HCT116 (cell line): Measurements from ENCODE around the gene AHNAK. TPM values are rescaled to one million over a fixed set of nuclear protein-coding genes. Genes with fewer than 3 reads are reported as not detected.

Source experiments
- ATAC-seq: fragments of 200-7000 bp; cut with Tn5 transposase; 2 replicates; pipeline ENCODE4 v1.9.1; 2020; ENCODE audit warnings: mild to moderate bottlenecking, moderate library complexity
- BruUV-seq: library from RNA; stranded (reverse); fragments of 400-500 nt; replicated peaks from 2 replicates; lab custom pipeline; 2021; lab: Mats Ljungman, UMichigan
- CTCF ChIA-PET: fragments of 300-600 bp; sonication (Branson Sonifier 250); formaldehyde crosslinking; loops from one replicate; lab custom pipeline; 2021; ENCODE audit warnings: antibody characterized with exemption; lab: Charles Lee
- POLR2A ChIA-PET: fragments of 300-600, 350-600 bp; sonication (Branson Sonifier 250); formaldehyde crosslinking; loops from one replicate; lab custom pipeline; 2021; ENCODE audit warnings: antibody characterized with exemption; lab: Charles Lee
- RAD21 ChIA-PET, 2 experiments: fragments of 300-600 bp; sonication (Branson Sonifier 250); formaldehyde crosslinking; loops; one replicate each; lab custom pipeline; 2023; ENCODE audit warnings: low total read pairs in 2 of 2; ENCODE audit not compliant: uncharacterized antibody in 2 of 2, unreplicated experiment in 2 of 2, low non-redundant PET in 1 of 2; lab: Charles Lee
- DNase-seq: peaks from one replicate; pipeline ENCODE4 v3.0.0-alpha.2; 2010; ENCODE audit warnings: low read depth, low spot score
- H2AFZ ChIP-seq: fragments of 200-600 bp; shearing (Covaris generic), sonication (generic); 2 replicates; pipeline ENCODE4 v1.6.1; 2017; ENCODE audit warnings: low read depth, mixed run types, mixed read lengths, antibody characterized with exemption, low read length; ENCODE audit not compliant: poor library complexity, severe bottlenecking
- H3K27ac ChIP-seq: 2 replicates; pipeline ENCODE4 v1.5.1; 2012; ENCODE audit warnings: low read depth, low read length
- H3K27me3 ChIP-seq: fragments of 200-600 bp; sonication (generic); 2 replicates; pipeline ENCODE4 v1.6.1; 2016; ENCODE audit warnings: mixed run types, low read length, mixed read lengths; ENCODE audit not compliant: insufficient read depth
- H3K36me3 ChIP-seq, 2 experiments: fragments of 200-500 bp in 1 of 2; fragments of 200-600 bp in 1 of 2; sonication (Bioruptor generic) in 1 of 2; sonication (generic) in 1 of 2; 2 replicates each; pipeline versions ENCODE4 v1.5.1 to v1.6.1; 2014 to 2016; ENCODE audit warnings: low read length in 2 of 2, inconsistent platforms in 1 of 2, mixed read lengths in 1 of 2, mixed run types in 1 of 2; ENCODE audit not compliant: insufficient read depth in 2 of 2, control insufficient read depth in 1 of 2
- H3K4me1 ChIP-seq, 2 experiments: fragments of 200-600 bp in 1 of 2; sonication (generic) in 1 of 2; 2 replicates each; pipeline versions ENCODE4 v1.5.1 to v1.6.1; 2012 to 2017; ENCODE audit warnings: low read length in 2 of 2, inconsistent platforms in 1 of 2, mild to moderate bottlenecking in 1 of 2, mixed read lengths in 1 of 2, mixed run types in 1 of 2, moderate library complexity in 1 of 2; ENCODE audit not compliant: insufficient read depth in 2 of 2, control insufficient read depth in 1 of 2
- H3K4me2 ChIP-seq: fragments of 200-600 bp; sonication (generic); 2 replicates; pipeline ENCODE4 v1.6.1; 2017; ENCODE audit warnings: mixed run types, low read length, mixed read lengths
- H3K4me3 ChIP-seq, 2 experiments: fragments of 200-600 bp in 1 of 2; sonication (generic) in 1 of 2; replicated peaks in 1 of 2; 2 replicates each; pipeline ENCODE4 v1.5.1; 2011 to 2016; ENCODE audit warnings: low read length in 2 of 2, control low read depth in 1 of 2, low read depth in 1 of 2, mild to moderate bottlenecking in 1 of 2, mixed read lengths in 1 of 2, mixed run types in 1 of 2
- H3K79me2 ChIP-seq: fragments of 200-600 bp; sonication (generic); 2 replicates; pipeline ENCODE4 v1.6.1; 2017; ENCODE audit warnings: mild to moderate bottlenecking, mixed run types, low read length, moderate library complexity, mixed read lengths; ENCODE audit not compliant: insufficient read depth
- H3K9ac ChIP-seq: fragments of 200-600 bp; sonication (generic); 2 replicates; pipeline ENCODE4 v1.6.1; 2016; ENCODE audit warnings: low read length, mixed read lengths
- H3K9me2 ChIP-seq: fragments of 200-600 bp; sonication (generic), shearing (Covaris generic); 2 replicates; pipeline ENCODE4 v1.6.1; 2017; ENCODE audit warnings: mixed run types, mild to moderate bottlenecking, moderate library complexity; ENCODE audit not compliant: insufficient read depth
- H3K9me3 ChIP-seq, 2 experiments: fragments of 200-500 bp in 1 of 2; fragments of 200-600 bp in 1 of 2; sonication (Bioruptor generic) in 1 of 2; sonication (generic) in 1 of 2; 2 replicates each; pipeline ENCODE4 v1.6.1; 2014 to 2017; ENCODE audit warnings: low read length in 2 of 2, mixed read lengths in 2 of 2, inconsistent platforms in 1 of 2, low read depth in 1 of 2, mild to moderate bottlenecking in 1 of 2, mixed run types in 1 of 2, moderate library complexity in 1 of 2; ENCODE audit not compliant: control insufficient read depth in 1 of 2, insufficient read depth in 1 of 2
- H4K20me1 ChIP-seq: fragments of 200-600 bp; sonication (generic), shearing (Covaris generic); 2 replicates; pipeline ENCODE4 v1.6.1; 2017; ENCODE audit warnings: mixed run types, mild to moderate bottlenecking, moderate library complexity; ENCODE audit not compliant: insufficient read depth
- CBX3 ChIP-seq: IDR thresholded peaks from 2 replicates; pipeline ENCODE4 v1.6.1; 2012; ENCODE audit warnings: low read depth
- CTCF ChIP-seq, 3 experiments: fragments of 200-600 bp in 1 of 3; sonication (generic) in 1 of 3; IDR thresholded peaks in 2 of 3; conservative IDR thresholded peaks in 1 of 3; 2 replicates each; pipeline ENCODE4 v1.5.1; 2012 to 2017; ENCODE audit warnings: low read depth in 2 of 3, low read length in 2 of 3, antibody characterized with exemption in 1 of 3, borderline replicate concordance in 1 of 3, control low read depth in 1 of 3, mild to moderate bottlenecking in 1 of 3, mixed read lengths in 1 of 3, mixed run types in 1 of 3, moderate library complexity in 1 of 3; ENCODE audit not compliant: insufficient read depth in 1 of 3
- EGR1 ChIP-seq: IDR thresholded peaks from 2 replicates; pipeline ENCODE4 v1.6.1; 2012; ENCODE audit warnings: low read depth
- FOSL1 ChIP-seq: IDR thresholded peaks from 2 replicates; pipeline ENCODE4 v1.6.1; 2012; ENCODE audit warnings: low read depth
- MAX ChIP-seq: IDR thresholded peaks from 2 replicates; pipeline ENCODE4 v1.6.1; 2012
- POLR2A ChIP-seq: IDR thresholded peaks from 2 replicates; pipeline ENCODE4 v1.7.0; 2011; ENCODE audit warnings: borderline replicate concordance; ENCODE audit not compliant: insufficient read depth, insufficient read length; ENCODE audit errors: extremely low read depth
- POLR2AphosphoS5 ChIP-seq: IDR thresholded peaks from 2 replicates; pipeline ENCODE4 v1.6.1; 2011; ENCODE audit warnings: mild to moderate bottlenecking, low read depth, low read length, moderate library complexity
- RAD21 ChIP-seq: IDR thresholded peaks from 2 replicates; pipeline ENCODE4 v1.6.1; 2012; ENCODE audit warnings: low read depth, mild to moderate bottlenecking
- SP1 ChIP-seq: IDR thresholded peaks from 2 replicates; pipeline ENCODE4 v1.6.1; 2012; ENCODE audit warnings: low read depth
- TCF7L2 ChIP-seq: IDR thresholded peaks from 2 replicates; pipeline ENCODE4 v1.7.0; 2011; ENCODE audit warnings: borderline replicate concordance, inconsistent platforms; ENCODE audit not compliant: insufficient read depth, insufficient read length; ENCODE audit errors: extremely low read depth
- YY1 ChIP-seq: IDR thresholded peaks from 2 replicates; pipeline ENCODE4 v1.6.1; 2011; ENCODE audit warnings: low read length, low read depth, moderate library complexity, mild to moderate bottlenecking; ENCODE audit not compliant: insufficient replicate concordance; ENCODE audit errors: extremely low read depth
- ZNF274 ChIP-seq: fragments of 200-500 bp; sonication (Bioruptor generic); IDR thresholded peaks from 2 replicates; pipeline ENCODE4 v1.6.1; 2014; ENCODE audit warnings: mild to moderate bottlenecking, low read depth, low read length, inconsistent platforms
- intact Hi-C: fragments of 100-400 bp; cut with micrococcal nuclease; formaldehyde crosslinking; loops from 2 replicates; pipeline ENCODE4 v1.10.0; 2022
- total RNA-seq: library from RNA; stranded (reverse); gene quantifications from one replicate; pipeline ENCODE4 v1.2.1, GENCODE V29; 2021; ENCODE audit not compliant: unreplicated experiment
- TF ChIP-seq, protein P1 (sequence below): IDR thresholded peaks from 2 replicates; pipeline ENCODE4 v1.6.1; 2012; ENCODE audit warnings: low read depth

The AHNAK gene
- total RNA-seq, 1 experiment from 2014 or later: 239 TPM

- no peaks in the 10 kb centered on the region for H3K79me2 ChIP-seq
- ChIA-PET RAD21 (interaction anchor here in 1 of 2 experiments (1.2 kb wide), 1 partner anchor 35 kb away, joined by 4 read pairs; no protein-coding TSS in a partner anchor), POLR2A (interaction anchor here (0.6 to 1.3 kb wide), 3 partner anchors 9 to 51 kb away, joined by 3 read pairs; no protein-coding TSS in a partner anchor), CTCF (interaction anchor here (0.7 to 2.9 kb wide), 7 partner anchors 11 to 216 kb away, joined by 3 to 16 read pairs (median 4); no protein-coding TSS in a partner anchor)
- peak overlapping the region; percentile 28 to 43 for H3K4me3 ChIP-seq
- no peaks in the 10 kb centered on the region for H4K20me1 ChIP-seq
- H3K27ac ChIP-seq: peak overlapping the region; percentile 37
- no peaks in the 10 kb centered on the region for H3K9me2 ChIP-seq
- DNase-seq (peak; percentile 39), ATAC-seq (peak; percentile 95)
- no peaks in the 10 kb centered on the region for H3K27me3 ChIP-seq
- H2AFZ ChIP-seq: peak overlapping the region; percentile 52
- peak overlapping the region; percentile 76 for H3K4me2 ChIP-seq
- peak overlapping the region; percentile 38 for H3K9ac ChIP-seq
- TF ChIP-seq SP1: peak; percentile 43; the same call in 1 of the 2 replicates
- TF ChIP-seq POLR2AphosphoS5: 0 out of 2 replicates have a peak, but pooled peaks have one; percentile 32
- peak in 2 of 3 experiments; percentile 60 to 77; a peak in 5 of 6 replicates for TF ChIP-seq CTCF (IDR thresholded peaks at IDR 0.05 in 2 of 3, conservative IDR thresholded peaks at IDR 0.05 in 1 of 3; ENCODE audit: borderline replicate concordance in 1 of 3, insufficient read depth in 1 of 3, low read depth in 2 of 3, low read length in 2 of 3)
- no peak for TF ChIP-seq ZNF274
- TF ChIP-seq, protein P1, sequence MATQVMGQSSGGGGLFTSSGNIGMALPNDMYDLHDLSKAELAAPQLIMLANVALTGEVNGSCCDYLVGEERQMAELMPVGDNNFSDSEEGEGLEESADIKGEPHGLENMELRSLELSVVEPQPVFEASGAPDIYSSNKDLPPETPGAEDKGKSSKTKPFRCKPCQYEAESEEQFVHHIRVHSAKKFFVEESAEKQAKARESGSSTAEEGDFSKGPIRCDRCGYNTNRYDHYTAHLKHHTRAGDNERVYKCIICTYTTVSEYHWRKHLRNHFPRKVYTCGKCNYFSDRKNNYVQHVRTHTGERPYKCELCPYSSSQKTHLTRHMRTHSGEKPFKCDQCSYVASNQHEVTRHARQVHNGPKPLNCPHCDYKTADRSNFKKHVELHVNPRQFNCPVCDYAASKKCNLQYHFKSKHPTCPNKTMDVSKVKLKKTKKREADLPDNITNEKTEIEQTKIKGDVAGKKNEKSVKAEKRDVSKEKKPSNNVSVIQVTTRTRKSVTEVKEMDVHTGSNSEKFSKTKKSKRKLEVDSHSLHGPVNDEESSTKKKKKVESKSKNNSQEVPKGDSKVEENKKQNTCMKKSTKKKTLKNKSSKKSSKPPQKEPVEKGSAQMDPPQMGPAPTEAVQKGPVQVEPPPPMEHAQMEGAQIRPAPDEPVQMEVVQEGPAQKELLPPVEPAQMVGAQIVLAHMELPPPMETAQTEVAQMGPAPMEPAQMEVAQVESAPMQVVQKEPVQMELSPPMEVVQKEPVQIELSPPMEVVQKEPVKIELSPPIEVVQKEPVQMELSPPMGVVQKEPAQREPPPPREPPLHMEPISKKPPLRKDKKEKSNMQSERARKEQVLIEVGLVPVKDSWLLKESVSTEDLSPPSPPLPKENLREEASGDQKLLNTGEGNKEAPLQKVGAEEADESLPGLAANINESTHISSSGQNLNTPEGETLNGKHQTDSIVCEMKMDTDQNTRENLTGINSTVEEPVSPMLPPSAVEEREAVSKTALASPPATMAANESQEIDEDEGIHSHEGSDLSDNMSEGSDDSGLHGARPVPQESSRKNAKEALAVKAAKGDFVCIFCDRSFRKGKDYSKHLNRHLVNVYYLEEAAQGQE: no peak
- TF ChIP-seq FOSL1: no peak
- TF ChIP-seq MAX: peak; percentile 95
- TF ChIP-seq CBX3: peak; percentile 56; the same call in 1 of the 2 replicates
- TF ChIP-seq YY1: peak; percentile 19
- TF ChIP-seq TCF7L2: no peak
- TF ChIP-seq POLR2A: no peak
- TF ChIP-seq RAD21: no peak
- TF ChIP-seq EGR1: no peak
- peaks cover 11 to 28% of the 10 kb centered on the region in 2 experiments for H3K4me1 ChIP-seq
- no peaks in the 10 kb centered on the region for H3K9me3 ChIP-seq
- intact Hi-C loops: no loop called here
- H3K36me3 ChIP-seq: no peaks in the 10 kb centered on the region
- BruUV-seq: no TSS peak
Observed at GRCh38 chr11:62508336-62509058, 38.1 kb downstream of the AHNAK start.
